Measurements from ENCODE around the gene ZNF860.

- TF ChIP-seq POLR2AphosphoS5 (IDR thresholded peaks at IDR 0.05; ENCODE audit: low read depth, low read length): no peak
- TF ChIP-seq, protein P1, sequence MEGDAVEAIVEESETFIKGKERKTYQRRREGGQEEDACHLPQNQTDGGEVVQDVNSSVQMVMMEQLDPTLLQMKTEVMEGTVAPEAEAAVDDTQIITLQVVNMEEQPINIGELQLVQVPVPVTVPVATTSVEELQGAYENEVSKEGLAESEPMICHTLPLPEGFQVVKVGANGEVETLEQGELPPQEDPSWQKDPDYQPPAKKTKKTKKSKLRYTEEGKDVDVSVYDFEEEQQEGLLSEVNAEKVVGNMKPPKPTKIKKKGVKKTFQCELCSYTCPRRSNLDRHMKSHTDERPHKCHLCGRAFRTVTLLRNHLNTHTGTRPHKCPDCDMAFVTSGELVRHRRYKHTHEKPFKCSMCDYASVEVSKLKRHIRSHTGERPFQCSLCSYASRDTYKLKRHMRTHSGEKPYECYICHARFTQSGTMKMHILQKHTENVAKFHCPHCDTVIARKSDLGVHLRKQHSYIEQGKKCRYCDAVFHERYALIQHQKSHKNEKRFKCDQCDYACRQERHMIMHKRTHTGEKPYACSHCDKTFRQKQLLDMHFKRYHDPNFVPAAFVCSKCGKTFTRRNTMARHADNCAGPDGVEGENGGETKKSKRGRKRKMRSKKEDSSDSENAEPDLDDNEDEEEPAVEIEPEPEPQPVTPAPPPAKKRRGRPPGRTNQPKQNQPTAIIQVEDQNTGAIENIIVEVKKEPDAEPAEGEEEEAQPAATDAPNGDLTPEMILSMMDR (IDR thresholded peaks at IDR 0.05): no peak
These were observed 5.2 kb upstream of the ZNF860 start for GRCh38 chr3:31976302-31976701.

All from Panc1 (cell line).